Left renal pelvis (tissue), 4 donors: ENCODE data around the gene TRIB2. TPM values are rescaled to one million over a fixed set of nuclear protein-coding genes. Genes with fewer than 3 reads are reported as not detected.

Experiments used
- DNase-seq, 4 donors: peaks; one replicate each; pipeline ENCODE4 v3.0.0-alpha.2; 2013; ENCODE audit warnings: low read depth in 4 of 4, low spot score in 3 of 4
- polyA plus RNA-seq, 4 donors: library from polyadenylated mRNA; unstranded; fragments of 120-200 nt; gene quantifications; one replicate each; pipeline ENCODE4 v1.2.1, GENCODE V29; 2013; ENCODE audit not compliant: insufficient read length in 4 of 4

TRIB2 gene
- polyA plus RNA-seq, 4 donors = 108 to 223 (median 196) TPM

GRCh38 chr2:12718711-12719399, 2.1 kb downstream of the TRIB2 start:
- no peak for DNase-seq

DNA sequence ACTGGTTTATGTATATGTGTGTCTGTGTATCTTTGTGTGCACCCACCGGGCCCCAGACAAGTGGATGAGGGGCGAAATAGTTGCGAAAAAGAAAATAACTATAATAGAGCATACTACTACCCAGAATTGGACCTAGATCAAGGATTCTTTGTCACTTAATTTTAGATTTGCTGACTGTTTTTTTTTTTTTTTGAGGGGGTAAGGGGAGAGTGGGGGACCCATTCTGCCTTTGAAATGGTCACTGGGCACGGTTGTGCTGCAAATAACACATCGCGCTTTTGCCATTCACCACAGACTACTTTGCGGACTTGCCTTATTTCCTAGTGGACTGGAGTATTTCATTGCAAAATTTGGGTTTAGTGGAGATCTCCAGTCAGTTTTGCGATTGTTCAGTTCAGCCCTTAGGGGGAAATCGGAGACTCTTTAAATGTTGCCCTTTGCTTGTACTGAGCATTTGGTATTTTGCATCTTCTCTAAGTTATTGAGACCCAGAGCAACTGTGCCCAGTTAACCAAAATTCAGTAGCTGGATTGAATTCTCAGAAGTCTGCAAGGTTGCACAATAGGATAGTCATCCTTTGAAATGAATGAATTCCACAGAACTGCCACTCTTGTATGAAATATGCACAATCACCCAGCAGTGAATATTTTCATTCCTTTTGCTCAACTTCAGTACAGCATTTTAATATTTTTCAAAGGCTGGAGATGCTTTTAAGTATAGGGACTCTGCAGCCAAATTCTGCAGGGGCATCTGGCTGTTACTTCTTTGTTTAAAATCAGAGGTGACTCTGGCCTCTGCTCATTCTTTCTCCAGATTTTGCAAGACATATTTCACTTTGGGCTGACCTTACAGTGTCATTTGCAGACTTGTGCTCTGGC, 2.9 kb downstream of the TRIB2 start:
- no peak for DNase-seq

- no peak for DNase-seq
These were observed 3.5 kb downstream of the TRIB2 start for GRCh38 chr2:12720278-12720620.

DNA sequence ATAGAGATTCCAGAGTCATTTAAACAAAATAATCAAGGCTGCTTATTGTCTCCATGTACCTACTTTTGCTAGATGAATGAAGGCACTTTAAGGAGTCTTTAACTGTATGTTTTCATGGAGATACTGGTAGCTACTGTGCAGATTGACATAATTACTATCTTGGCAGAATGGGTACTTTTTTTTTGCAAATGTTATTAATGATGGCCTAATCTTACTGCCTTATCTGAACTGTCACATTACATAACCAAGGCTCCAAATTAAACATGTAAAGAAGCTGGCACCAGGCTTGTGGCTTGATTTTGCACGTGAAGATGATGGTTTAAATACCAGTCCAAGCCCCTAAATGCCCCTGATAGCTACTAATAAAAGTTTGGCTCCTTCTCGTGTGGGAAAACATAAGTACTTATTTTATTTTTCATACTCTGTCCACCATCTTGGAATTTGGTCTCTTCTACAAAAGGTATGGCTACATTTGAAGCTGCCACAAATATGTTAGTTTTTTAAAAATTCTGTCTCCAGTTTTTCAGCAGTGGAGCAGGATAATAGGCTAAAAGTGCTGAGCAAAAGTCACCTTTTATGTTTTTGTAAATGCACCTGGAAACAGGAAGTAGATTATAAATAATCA, 4.1 kb downstream of the TRIB2 start:
- DNase-seq = no peak

- no peak for DNase-seq
These were observed 5.1 kb downstream of the TRIB2 start for GRCh38 chr2:12721566-12722446.

DNA sequence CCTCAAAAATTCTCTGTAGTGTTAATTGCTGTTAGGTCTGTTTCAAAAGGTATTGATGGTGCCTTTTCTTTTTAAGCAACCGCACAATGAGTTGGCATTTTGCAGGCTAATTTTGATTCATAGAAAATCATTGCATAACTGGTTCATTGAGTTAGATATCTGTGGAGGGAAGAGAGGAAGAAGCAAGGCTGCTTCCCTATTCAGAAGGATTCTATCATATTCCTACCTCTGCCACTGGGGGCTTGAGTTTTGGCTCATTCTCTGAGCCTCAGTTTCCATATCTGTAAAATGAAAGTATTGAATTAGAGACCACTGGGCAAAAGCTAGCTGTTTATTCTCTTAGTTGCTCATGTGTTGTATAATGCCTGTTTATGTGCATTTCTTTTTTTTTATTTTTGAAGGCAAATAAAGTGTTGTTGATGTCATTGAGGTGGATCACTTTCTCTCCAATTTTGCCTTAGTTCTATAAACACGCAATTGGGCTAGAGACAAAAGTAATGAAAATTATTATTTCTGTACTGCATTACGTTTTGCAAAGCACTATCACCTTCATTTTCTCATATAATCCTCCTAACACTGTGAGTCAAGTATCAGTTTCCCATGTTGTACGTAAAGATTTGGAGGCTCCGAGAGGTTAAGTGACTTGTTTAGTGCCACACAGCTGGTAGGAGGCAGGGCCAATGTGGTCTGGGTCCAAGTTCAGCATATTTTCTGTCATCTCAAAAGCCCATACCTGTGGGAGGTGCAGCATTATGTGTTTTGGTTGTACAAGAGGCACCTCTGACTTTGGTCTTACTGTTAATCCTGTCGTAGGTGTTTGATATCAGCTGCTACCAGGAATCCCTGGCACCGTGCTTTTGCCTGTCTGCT, 5.9 kb downstream of the TRIB2 start:
- DNase-seq = no peak

DNA sequence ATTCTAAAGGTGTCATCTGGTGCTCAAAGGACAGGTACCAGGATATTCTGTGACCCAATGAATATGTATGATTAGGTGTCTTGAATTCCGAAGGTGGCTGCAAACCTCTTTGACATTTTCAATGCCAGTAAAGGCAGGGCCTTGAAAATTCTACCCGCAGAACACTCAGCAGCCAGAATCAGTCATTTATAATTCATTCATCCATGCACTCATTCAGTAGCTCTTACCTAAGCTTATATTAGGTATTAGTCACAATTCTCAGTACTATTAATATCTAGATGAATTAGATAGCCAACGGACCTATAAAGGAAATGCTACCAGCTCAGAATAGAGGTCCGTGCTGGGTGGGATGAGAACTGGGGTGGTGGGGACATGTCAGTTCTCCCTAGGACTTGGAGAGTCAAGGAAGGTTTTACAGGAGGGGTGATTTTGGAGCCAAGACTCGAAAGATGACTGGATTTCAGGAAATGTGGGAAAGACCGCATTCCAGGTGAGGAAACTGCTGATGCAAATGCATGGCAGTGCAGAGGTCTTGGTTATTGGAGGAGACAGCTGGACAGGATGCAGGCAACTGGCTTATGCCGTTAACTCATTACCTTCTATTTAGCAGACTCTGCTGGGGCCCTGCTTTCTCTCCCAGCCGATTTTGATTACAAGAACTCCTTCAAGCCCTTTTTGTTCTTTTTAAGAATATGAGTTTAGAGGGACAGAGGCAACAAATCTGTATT, 7.2 kb downstream of the TRIB2 start:
- no peak for DNase-seq

- no peak for DNase-seq
These were observed 8.8 kb downstream of the TRIB2 start for GRCh38 chr2:12725233-12726187.

DNA sequence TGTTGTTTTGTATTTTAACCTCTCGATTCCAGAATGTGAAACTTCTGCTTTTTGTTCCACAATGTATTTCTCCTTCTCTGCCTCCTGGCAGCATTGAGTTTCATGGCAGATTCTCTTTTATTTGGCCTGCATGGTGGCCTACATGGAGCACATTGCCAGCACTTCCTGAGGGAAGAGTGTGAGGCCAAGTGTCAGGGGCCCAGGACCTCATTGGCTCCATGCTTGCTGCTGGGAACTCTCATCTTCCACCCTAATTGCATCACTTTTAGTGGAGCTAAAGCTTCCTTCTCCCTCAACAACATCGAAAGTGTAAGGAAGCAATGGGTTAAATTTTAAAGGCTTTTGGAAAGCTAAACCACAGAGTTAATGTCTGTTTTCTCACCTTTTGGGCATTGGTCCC, 9.5 kb downstream of the TRIB2 start:
- no peak for DNase-seq

DNA sequence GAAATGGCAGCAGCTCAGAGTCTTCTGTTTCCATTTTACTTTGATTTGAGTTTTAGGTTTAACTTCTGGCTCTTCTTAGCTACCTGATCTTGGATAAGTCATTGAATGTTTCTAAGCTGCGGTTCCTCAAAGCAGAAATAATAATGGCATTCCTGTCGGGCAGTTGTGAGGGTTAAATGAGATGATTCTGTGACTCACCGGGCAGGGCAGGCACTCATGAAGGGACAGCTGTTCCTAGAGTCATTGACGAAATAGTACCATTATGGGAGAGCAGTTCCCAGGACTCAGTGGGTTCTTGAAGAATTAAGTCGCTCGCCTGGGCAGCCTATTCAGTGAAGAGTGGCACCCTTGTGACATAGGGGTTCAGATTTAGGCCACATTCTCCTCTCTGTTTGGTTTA, 10.3 kb downstream of the TRIB2 start:
- DNase-seq = no peak

DNA sequence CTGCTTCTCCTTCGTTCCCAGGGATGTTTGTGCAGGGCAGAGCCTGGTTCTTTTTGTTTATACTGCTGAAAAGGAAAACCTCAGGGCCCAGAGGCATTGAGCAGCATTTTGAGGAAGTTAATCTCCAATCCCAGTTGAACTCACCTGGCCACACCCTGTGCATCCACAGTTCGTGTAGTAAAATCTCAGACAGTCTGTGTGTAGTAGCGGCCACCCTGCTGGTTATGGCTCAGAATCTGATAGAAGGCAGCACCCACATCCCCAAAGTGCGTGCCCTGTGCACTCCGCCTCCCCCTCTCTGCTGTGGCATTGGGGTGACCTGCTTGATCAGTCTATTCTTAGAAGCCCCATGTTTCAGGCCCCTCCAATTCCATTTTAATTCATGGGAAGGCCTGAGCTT, 10.9 kb downstream of the TRIB2 start:
- no peak for DNase-seq

DNA sequence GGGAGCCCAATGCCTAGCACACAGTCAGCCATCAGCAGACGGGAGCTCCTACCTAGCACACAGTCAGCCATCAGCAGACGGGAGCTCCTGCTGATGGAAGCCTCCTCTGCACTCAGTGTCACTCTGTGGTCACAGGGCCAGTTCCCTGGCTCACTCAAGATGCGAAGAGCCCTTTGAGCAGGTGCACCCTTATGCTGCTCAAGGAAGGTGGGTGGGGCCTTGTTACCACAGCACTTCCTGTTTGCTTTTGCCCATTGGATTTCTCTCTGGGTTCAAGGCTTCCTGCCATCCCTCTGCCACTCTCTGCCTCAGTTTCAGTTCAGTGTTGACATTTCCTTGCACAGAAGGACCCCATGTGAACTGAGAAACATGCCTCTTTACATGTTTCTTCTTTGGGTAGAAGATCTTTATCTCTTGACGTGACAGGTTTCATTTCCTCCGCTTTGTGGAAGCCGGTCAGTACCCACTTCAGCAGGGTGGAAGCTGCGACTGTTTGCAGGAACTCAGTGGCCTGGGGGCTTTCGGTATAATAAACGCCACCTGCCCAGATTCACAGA, 11.6 kb downstream of the TRIB2 start:
- DNase-seq = no peak

DNA sequence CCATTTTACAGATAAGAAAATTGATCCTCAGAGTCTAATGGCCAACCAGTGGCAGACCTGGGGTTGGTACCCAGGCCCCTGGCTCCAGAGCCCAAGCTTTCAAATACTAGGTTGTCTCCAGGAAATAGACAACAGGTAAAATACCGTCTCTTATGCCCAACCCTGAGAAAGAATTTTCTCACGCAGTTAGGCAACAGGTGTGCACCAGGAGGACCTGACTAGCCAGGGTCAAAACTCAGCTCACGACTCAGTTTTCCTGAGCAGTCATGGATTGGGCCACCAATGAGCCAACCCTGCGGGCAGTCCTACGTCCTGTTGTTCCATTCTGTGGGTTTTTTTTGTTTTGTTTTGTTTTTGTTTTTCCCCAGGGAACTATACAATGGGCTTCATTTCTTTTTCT, 13.5 kb downstream of the TRIB2 start:
- DNase-seq = no peak

DNA sequence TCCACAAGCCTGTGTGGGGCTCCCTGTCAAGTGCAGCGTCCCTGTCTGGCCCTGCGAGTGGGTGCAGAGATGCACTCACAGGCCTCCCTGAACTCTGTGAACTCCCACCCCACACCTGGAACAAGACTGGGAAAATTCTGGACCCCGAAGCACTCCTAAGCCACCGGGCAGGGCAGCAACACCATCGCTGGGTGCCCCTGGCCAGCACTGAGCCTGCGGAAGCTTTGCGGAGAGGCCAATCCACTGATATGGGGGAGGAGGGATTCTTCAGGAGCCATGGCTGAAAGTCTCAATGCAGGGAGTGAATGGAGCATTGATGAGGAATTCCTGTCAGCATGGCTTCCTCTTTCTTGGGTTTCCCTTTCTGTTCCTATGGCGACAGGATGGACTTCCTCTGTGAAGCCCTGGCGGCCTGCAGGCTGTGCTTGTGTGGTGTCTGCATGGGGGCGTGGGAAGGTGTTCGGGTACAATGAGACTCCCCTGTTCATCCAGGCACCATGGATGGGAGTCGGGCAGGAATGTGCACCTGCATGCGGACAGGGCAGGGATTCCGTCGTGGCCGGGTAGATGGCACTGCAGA, 15.1 kb downstream of the TRIB2 start:
- no peak for DNase-seq

DNA sequence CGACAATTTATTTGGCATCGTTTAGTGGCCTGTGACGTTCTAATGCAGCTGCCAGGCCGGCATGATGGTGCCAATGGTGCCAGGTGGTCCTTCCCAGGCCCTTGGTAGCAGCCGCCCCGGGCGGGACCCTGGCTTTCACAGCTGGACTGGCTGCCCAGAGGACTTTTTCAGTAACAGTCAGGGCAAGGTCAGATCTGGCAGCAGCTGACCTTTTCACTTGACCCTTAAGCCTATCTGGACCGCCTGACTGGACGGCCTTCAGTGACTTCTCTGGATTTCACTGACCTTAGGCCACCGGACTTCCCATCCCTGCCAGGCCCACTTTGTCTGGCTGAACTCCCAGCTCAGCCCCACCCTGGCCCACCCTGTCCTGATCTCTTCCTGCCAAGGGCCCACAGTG, 15.9 kb downstream of the TRIB2 start:
- no peak for DNase-seq

DNA sequence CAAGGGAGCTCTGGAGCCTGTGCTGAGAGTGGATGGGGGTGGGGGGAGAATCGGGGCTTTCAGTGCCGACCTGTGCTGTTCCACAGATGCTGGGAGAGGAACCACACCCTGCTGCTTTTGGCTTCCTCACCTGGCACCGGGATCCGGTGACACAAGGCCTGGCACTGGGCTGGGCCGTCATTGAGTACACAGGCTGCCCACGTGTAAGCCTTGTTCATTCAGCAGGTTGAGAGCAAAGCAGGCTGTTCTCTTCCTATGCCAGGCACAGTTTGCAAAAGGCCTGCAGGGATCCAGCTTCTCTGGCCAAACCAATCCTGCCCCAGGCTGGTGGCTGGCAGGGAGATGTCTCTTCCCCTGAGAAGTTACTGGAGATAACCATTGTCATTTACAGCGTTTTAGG, 17.1 kb downstream of the TRIB2 start:
- DNase-seq = no peak

GRCh38 chr2:12734914-12735654, 18.3 kb downstream of the TRIB2 start:
- DNase-seq = no peak
